GM21825 (cell line): ENCODE results near the gene MAGEB1.

ENCODE experiments used
- ATAC-seq: cut with Tn5 transposase; IDR thresholded peaks from one replicate; pipeline ENCODE4 v1.9.1; 2021; ENCODE audit warnings: mild to moderate bottlenecking, moderate library complexity; ENCODE audit not compliant: unreplicated experiment

MAGEB1 gene

DNA sequence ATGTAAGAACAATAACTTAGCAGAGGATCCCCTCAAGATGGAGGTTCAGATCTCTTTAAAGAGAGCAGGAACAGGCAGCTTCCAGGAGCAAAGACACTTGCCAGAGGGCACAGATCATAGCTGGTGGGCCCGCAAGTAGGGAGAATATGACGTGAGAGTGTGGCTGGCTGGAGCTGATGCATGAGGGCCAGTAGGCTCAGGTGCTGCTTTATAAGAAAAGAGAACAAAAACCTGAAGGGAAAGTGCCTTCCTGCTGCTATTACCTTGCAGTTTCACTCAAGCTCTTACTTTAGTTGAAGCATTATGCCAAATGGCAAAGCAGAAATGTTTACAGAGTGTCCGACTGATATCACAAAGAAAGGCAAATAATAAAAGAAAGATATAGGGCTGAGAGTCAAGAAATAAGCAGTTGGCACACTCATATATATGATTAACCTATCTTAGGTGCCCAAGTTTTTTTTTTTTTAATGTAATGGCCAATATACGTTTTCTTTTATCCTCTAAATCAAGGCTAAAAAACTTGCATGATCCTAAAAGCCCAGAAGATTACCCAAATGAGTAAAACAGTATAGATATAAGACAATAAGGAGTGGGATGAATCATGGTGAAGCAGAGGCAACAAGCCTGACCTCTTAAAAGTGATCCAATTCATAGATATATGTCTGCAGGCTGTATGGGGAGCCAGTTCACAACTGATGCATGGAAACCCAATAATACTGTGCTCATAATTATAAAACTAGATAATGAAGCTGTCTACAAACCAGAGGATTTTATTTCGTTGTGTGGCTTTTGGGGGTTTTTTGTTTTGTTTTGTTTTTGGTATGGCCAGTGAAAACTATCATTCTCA lies 49.7 kb downstream of the MAGEB1 start:
- no peak for ATAC-seq

DNA sequence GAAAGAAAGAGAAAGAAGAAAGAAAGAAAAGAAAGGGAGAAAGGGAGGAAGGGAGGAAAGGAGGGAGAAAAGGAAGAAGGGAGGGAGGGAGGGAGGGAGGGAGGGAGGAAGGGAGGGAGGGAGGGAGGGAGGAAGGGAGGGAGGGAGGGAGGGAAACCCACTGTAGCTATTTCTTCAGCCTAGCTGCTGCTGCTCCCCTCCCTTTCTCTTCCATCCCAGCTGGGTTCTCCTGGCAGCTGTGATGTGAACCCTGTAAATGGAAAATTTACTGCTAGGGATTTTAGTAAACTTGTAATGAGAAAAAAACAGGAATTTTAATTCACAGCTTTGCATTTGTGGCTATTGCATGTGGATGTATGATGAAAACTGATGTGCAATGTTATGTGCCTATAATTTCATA lies 54.3 kb downstream of the MAGEB1 start:
- no peak for ATAC-seq
